ENCODE data around the gene DMRT1.
"Not testable (repeated sequence)": the region's sequence is repeated elsewhere in the genome, so short reads cannot be mapped to it uniquely, and the experiment has no call there.

DMRT1 gene

DNA sequence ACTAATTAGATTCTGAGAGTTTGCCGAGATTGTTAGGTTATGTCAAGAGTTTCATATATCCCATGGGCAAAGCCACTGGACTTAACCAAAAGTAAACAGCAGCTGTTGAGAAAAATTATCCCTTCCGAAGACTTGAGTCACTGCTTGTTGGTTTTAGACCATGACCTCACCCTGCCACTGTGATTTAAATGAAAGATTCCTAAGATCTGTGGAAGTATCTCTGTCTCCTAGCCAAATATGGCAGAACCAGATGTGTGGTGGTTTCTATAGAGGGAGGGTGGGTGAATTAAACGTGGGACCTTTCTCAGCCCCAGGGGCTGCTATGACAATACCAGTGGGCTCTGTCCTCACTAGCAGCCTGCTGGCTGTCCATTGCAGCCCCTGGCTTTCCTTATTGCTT lies 154.3 kb downstream of the DMRT1 start:
- DNase-seq (ENCODE audit: low read depth in 1 of 2, low spot score in 1 of 2), result no peak

DNA sequence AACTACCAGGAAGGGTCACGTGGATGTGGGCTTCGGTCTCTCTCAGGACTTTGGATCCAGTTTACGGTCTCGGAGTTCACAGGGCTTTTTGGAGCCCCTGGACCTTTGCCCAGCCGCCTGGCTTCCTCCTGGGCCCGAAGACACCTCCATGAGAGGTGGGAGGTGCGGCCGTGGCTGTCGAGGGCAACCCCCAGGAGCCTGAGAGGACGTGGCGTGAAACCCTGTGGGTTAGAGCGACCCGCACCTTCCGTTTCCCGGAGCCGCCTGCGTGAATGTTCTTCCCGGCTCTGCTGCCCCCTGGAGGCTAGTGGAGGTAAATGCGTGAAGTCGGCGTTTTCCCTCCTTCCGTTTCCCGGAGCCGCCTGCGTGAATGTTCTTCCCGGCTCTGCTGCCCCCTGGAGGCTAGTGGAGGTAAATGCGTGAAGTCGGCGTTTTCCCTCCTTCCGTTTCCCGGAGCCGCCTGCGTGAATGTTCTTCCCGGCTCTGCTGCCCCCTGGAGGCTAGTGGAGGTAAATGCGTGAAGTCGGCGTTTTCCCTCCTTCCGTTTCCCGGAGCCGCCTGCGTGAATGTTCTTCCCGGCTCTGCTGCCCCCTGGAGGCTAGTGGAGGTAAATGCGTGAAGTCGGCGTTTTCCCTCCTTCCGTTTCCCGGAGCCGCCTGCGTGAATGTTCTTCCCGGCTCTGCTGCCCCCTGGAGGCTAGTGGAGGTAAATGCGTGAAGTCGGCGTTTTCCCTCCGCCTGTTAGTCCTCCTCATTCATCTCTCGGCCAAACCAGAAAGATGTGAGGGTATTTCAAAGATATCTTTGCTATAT lies 157.0 kb downstream of the DMRT1 start:
- DNase-seq (ENCODE audit: low read depth in 1 of 2, low spot score in 1 of 2), result not testable (repeated sequence)

DNA sequence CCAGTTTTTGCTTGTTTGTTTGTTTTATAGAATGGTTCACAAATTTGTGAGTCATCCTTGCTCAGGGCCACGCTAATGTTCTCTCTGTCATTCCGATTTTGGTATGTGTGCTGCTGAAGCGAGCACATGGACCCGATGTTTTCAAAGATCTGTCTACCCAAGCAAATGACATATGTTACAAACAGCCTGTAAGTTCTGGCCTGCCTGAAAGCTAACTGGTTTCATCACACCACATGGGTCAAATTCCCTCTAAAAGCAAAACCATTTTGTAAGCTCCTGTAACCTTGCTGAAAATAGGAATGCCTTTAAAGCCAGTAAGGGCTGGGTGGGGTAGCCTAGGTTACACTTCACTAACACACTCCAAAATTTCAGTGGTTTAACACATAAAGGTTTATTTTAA lies 160.3 kb downstream of the DMRT1 start:
- no peak for DNase-seq (ENCODE audit: low read depth in 1 of 2, low spot score in 1 of 2)

DNA sequence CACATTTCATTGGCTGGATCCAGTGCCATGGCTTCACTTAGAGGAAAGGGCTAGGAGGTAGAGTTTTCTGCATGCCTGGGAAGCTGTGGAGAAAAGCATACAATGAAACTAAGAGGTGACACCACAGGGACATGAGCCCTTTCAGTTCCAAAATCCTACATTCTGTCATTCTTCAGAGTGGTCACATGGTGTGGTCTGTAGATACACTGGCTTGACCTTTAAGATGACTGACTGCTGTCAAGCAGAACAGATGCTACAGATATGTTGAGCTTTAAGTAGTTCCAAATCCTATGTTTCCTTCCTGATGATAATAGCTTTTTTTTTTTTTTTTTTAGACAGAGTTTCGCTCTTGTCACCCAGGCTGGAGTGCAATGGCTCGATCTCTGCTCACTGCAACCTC lies 161.2 kb downstream of the DMRT1 start:
- DNase-seq (ENCODE audit: low read depth in 1 of 2, low spot score in 1 of 2), result no peak

DNA sequence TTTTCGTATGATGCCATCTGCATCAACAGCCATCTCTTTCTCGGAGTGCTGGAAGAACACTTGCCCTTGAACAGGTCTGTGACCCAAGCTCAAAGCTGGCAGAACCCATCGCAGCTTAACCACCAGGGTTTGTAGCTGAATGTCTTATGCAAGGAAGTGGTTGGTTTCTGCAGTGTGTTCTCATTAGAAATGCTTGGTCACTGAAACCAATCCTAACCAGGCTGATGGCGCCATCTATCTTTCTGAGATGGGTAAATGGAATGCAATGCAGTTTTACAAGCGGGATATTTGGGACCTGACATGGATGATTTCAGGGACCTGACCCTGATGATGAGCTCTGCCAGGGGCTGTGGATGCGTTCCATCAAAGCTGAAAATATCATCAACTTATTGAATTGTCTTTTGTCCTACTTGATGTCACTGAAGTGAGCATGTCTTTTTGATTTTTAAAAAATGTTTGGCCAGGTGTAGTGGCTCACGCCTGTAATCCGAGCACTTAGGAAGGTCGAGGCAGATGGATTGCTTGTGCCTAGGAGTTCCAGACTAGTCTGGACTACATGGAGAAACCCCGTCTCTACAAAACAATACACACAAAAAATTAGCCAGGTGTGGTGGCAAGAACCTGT lies 163.7 kb downstream of the DMRT1 start:
- no peak for DNase-seq (ENCODE audit: low read depth in 1 of 2, low spot score in 1 of 2)

DNA sequence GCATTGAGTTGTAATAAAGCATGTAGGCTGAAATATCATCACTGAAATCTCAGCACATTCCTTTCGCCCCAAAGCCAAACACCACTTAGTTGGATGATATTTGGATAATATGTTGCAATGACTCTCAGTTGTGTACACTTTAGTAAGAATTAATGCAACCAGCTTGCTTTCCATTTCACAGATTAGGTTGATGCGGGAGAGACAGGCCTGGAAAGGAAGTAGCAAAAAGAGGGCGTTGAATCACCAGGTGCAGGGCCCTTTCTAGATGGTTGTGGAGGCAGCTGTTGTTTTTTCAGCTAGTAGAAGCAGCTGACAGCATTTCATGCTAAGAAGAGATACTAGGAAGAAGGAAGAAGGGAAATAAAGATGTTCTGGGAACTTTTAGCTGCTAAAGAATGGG lies 165.8 kb downstream of the DMRT1 start:
- no peak for DNase-seq (ENCODE audit: low read depth in 1 of 2, low spot score in 1 of 2)

DNA sequence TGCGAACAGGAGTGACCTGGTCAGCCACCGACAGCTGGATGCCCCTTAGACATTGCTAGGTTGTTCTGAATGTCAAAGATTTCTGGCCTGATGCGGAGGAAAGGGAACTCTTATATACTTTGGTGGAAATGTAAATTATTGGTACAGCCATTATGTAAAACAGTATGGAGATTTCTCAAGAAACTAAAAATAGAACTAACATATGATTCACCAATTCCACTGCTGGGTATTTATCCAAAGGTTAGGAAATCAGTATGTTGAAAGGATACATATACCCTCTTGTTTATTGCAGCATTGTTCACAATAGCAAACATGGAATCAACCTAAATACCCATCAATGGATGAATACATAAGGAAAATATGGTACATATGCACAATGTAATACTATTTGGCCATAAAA lies 166.7 kb downstream of the DMRT1 start:
- DNase-seq (ENCODE audit: low read depth in 1 of 2, low spot score in 1 of 2), result no peak

DNA sequence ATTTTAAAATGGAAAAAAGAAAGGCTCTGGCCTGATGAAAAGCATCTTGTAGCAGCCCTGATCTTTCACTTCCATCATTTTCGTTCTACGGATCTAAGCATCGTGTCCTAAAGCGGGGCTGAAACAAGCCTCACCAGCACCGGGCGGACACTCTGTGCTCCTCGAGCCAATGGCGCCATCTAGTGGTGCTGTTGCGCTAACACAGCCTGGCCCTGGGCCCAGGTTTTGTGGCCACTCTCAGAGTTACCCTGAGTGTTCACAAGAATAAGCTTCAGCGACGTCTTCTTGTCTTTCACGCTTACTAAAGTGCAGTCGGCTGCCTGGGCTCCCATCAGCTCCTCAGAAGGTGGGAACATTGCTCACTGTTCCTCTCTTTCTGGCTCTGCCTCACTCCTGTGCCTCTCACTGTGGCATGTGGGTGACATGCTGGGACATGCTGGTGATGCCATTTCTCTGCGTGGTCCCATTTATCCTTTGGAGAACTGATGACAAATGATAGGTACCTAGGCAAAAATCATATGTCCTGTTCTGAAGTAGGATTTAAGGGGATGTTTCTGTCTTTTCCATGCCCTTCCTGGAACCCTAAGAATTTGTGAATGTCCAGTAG lies 167.7 kb downstream of the DMRT1 start:
- peak; percentile 54 to 57 for DNase-seq (ENCODE audit: low read depth in 1 of 2, low spot score in 1 of 2)

DNA sequence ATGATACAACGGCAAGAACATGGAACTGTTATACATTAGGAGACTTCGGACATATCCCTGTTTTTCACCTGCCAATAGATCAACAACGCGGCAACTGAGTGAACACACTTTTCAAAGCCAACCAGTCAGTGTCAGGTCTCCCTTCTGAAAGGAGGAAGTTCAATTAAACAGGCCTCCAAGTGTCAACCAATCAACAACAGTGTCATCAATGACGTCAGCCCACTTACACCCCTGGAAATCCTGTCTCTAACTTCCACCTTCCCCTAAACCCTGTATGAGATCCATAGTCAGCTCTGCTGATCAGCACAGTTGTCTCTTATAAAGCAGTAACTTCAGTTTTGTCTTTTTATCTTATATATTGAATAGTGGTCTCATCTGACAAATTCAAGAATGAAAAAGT lies 171.5 kb downstream of the DMRT1 start:
- no peak for DNase-seq (ENCODE audit: low read depth in 1 of 2, low spot score in 1 of 2)

DNA sequence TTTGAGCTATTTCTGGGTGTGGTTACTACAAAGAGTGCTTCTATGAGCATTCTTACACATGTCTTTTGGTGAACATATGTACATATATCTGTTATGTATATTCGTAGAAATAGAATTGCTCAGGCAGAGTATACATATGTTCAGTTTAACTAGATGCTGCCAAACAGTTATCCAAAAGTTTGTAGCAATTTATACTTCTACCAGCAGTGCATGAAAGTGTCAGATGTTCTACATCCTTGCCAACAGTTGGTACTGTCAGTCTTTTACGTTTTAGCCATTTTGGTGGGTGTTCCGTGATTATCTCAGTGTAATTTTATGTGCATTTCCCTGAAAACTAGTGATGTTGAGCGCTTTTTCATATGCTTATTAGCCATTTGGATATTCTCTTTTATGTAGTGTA lies 172.7 kb downstream of the DMRT1 start:
- no peak for DNase-seq (ENCODE audit: low read depth in 1 of 2, low spot score in 1 of 2)

DNA sequence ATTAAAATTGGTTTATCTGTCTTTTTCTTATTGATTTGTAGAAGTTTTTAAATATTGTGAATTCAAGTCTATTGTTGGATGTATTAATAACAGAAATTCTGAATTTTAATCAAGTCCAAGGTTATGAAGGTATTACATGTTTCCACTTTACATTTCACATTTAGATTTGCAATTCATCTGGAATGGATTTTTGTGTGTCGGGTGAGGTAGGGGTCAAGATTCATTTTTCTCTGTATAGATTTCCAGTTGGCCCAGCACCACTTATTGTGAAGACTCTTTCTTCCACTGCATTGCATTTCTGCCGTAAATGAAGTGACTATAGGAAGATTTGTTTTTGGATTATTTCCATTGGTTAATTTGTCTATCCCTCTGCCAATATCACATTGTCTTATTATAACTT lies 173.1 kb downstream of the DMRT1 start:
- no peak for DNase-seq (ENCODE audit: low read depth in 1 of 2, low spot score in 1 of 2)

DNA sequence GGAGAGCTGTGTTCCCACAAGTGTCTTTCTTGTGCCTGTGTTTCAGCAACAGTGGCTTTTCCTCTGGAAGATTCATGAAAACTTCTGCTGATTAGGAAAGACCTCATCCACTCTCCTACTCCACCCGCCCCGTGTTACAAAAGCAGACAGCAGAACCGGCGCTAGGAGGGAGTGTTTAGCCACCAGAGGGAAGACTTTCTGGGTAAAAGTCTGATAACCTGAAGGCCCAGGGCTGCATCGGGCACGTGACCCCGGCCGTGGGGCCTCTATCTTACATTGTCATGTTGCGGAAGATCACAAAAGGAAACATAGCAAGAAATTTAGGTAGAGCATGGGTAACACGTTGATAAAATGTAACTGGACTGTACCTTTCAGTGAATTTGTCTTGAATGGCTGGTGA lies 176.6 kb downstream of the DMRT1 start:
- DNase-seq (ENCODE audit: low read depth in 1 of 2, low spot score in 1 of 2), result no peak

Data from stimulated activated CD4-positive, alpha-beta T cell treated with anti-CD3 and anti-CD28 coated beads, Interleukin-15, amount 100 ng/mL, for 1 hour (primary cell).